ENCODE results near the gene GTF2H1. TPM values are rescaled to one million over a fixed set of nuclear protein-coding genes. Genes with fewer than 3 reads are reported as not detected.
"Not testable (repeated sequence)": the region's sequence is repeated elsewhere in the genome, so short reads cannot be mapped to it uniquely, and the experiment has no call there.

Gene GTF2H1
- total RNA-seq, 1 donor from 2014 or later, result 47.8 TPM

DNA sequence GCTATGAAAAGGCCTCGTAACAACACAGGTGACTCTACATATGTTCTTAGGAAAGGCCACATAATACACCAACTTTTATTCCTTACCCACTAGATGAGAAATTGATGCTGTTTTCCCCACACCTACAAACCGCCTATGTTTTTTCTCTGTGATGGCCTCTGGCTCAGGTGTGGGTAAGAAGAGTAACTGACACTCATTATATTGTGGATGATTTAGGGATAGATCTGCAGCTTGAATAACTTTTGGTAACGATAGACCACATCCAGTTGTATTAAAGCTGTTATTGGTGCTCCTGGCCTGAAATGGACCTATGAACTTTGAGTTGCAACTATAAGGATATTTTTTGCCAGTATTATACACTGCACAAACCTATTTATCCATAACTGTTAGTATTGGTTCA lies 75.6 kb downstream of the GTF2H1 start:
- peaks cover 11% of the 10 kb centered on the region for H3K4me1 Mint-ChIP-seq (ENCODE audit: low read depth, unreplicated experiment)
- FAIRE-seq, result no peak
- Histone ChIP-seq H4K20me1 (ENCODE audit: insufficient read depth, low read length) (peaks cover 59% of the 10 kb centered on the region), H3K4me1 (ENCODE audit: insufficient read depth, low read length) (peaks cover 10% of the 10 kb centered on the region), H3K27me3 (ENCODE audit: insufficient read depth, low read length) (no peaks in the 10 kb centered on the region), H3K79me2 (ENCODE audit: insufficient read depth, low read length) (peaks cover 63% of the 10 kb centered on the region), H2AFZ (ENCODE audit: low read depth, low read length) (no peak overlapping the region), H3K36me3 (ENCODE audit: insufficient read depth, low read length) (peaks cover 45% of the 10 kb centered on the region), H3K9ac (ENCODE audit: low read length) (no peak overlapping the region), H3K4me2 (ENCODE audit: low read length) (no peak overlapping the region), H3K9me3 (ENCODE audit: insufficient read depth, low read depth, low read length) (no peaks in the 10 kb centered on the region), H3K27ac (ENCODE audit: low read depth, low read length) (no peak overlapping the region), H3K4me3 (ENCODE audit: insufficient read depth, low read depth, low read length) (no peak overlapping the region)
- TF ChIP-seq EZH2 (IDR thresholded peaks at IDR 0.05; ENCODE audit: insufficient read depth, low read length), result no peak
- TF ChIP-seq, protein P1, sequence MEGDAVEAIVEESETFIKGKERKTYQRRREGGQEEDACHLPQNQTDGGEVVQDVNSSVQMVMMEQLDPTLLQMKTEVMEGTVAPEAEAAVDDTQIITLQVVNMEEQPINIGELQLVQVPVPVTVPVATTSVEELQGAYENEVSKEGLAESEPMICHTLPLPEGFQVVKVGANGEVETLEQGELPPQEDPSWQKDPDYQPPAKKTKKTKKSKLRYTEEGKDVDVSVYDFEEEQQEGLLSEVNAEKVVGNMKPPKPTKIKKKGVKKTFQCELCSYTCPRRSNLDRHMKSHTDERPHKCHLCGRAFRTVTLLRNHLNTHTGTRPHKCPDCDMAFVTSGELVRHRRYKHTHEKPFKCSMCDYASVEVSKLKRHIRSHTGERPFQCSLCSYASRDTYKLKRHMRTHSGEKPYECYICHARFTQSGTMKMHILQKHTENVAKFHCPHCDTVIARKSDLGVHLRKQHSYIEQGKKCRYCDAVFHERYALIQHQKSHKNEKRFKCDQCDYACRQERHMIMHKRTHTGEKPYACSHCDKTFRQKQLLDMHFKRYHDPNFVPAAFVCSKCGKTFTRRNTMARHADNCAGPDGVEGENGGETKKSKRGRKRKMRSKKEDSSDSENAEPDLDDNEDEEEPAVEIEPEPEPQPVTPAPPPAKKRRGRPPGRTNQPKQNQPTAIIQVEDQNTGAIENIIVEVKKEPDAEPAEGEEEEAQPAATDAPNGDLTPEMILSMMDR (IDR thresholded peaks at IDR 0.05; ENCODE audit: insufficient read depth, low read depth, low read length), result no peak
- DNase-seq (ENCODE audit: low read depth), result no peak
- H3K27me3 Mint-ChIP-seq (ENCODE audit: low read depth, unreplicated experiment), result no peaks in the 10 kb centered on the region
- H3K9me3 Mint-ChIP-seq (ENCODE audit: unreplicated experiment), result no peaks in the 10 kb centered on the region
- peaks cover 20% of the 10 kb centered on the region for H3K36me3 Mint-ChIP-seq (ENCODE audit: low read depth, unreplicated experiment)
- H3K27ac Mint-ChIP-seq (ENCODE audit: unreplicated experiment), result no peak overlapping the region
- peak overlapping the region; percentile 97 for H3K4me3 Mint-ChIP-seq (ENCODE audit: unreplicated experiment)

DNA sequence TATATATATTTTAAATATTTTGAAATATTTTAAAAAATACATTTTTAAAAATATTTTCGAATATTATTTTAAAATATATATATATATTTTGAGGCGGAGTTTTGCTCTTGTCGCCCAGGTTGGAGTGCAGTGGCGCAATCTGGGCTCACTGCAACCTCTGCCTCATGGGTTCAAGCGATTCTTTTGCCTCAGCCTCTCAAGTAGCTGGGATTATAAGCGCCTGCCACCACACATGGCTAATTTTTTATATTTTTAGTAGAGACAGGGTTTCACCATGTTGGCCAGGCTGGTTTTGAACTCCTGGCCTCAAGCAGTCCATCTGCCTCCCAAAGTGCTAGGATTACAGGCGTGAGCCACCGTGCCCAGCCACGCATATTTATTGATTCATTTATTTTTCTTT lies 78.7 kb downstream of the GTF2H1 start:
- H3K27ac ChIP-seq (ENCODE audit: low read depth, low read length); H3K4me1 Mint-ChIP-seq (ENCODE audit: low read depth, unreplicated experiment); H3K9ac ChIP-seq (ENCODE audit: low read length); FAIRE-seq; H3K4me2 ChIP-seq (ENCODE audit: low read length); H3K27me3 Mint-ChIP-seq (ENCODE audit: low read depth, unreplicated experiment); H2AFZ ChIP-seq (ENCODE audit: low read depth, low read length); H3K4me3 Mint-ChIP-seq (ENCODE audit: unreplicated experiment); H3K27ac Mint-ChIP-seq (ENCODE audit: unreplicated experiment); H3K27me3 ChIP-seq (ENCODE audit: insufficient read depth, low read length); DNase-seq (ENCODE audit: low read depth); H3K9me3 Mint-ChIP-seq (ENCODE audit: unreplicated experiment); H3K9me3 ChIP-seq (ENCODE audit: insufficient read depth, low read depth, low read length); H3K4me3 ChIP-seq (ENCODE audit: insufficient read depth, low read depth, low read length); H3K4me1 ChIP-seq (ENCODE audit: insufficient read depth, low read length): not testable (repeated sequence)
- peaks cover 19% of the 10 kb centered on the region for H3K36me3 Mint-ChIP-seq (ENCODE audit: low read depth, unreplicated experiment)
- Histone ChIP-seq H3K79me2 (ENCODE audit: insufficient read depth, low read length) (peaks cover 50% of the 10 kb centered on the region), H4K20me1 (ENCODE audit: insufficient read depth, low read length) (peaks cover 57% of the 10 kb centered on the region), H3K36me3 (ENCODE audit: insufficient read depth, low read length) (peaks cover 69% of the 10 kb centered on the region)

DNA sequence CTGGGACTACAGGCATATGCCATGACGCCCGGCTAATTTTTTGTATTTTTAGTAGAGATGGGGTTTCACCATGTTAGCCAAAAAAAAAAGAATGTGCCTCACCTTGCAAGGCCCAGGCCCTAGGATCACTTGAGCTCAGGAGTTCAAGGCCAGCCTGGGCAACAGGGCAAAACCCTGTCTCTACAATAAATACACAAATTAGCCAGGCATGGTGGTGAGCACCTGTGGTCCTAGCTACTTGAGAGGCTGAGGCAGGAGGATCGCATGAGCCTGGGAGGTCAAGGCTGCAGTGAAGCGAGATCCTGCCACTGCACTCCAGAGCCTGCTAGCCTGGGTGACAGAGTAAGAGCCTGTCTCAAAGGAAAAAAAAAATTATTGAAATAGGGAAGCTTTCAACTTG lies 81.7 kb downstream of the GTF2H1 start:
- Histone ChIP-seq H2AFZ (ENCODE audit: low read depth, low read length) (no peak overlapping the region), H3K4me2 (ENCODE audit: low read length) (no peak overlapping the region), H3K27ac (ENCODE audit: low read depth, low read length) (no peak overlapping the region), H3K79me2 (ENCODE audit: insufficient read depth, low read length) (peaks cover 22% of the 10 kb centered on the region), H3K27me3 (ENCODE audit: insufficient read depth, low read length) (no peaks in the 10 kb centered on the region), H3K4me1 (ENCODE audit: insufficient read depth, low read length) (no peaks in the 10 kb centered on the region), H3K9me3 (ENCODE audit: insufficient read depth, low read depth, low read length) (no peaks in the 10 kb centered on the region), H4K20me1 (ENCODE audit: insufficient read depth, low read length) (peaks cover 33% of the 10 kb centered on the region), H3K36me3 (ENCODE audit: insufficient read depth, low read length) (peaks cover 70% of the 10 kb centered on the region), H3K4me3 (ENCODE audit: insufficient read depth, low read depth, low read length) (no peak overlapping the region), H3K9ac (ENCODE audit: low read length) (no peak overlapping the region)
- no peaks in the 10 kb centered on the region for H3K27me3 Mint-ChIP-seq (ENCODE audit: low read depth, unreplicated experiment)
- H3K4me1 Mint-ChIP-seq (ENCODE audit: low read depth, unreplicated experiment), result peaks cover 7% of the 10 kb centered on the region
- no peak for DNase-seq (ENCODE audit: low read depth)
- no peak overlapping the region for H3K4me3 Mint-ChIP-seq (ENCODE audit: unreplicated experiment)
- no peak for FAIRE-seq
- peaks cover 12% of the 10 kb centered on the region for H3K36me3 Mint-ChIP-seq (ENCODE audit: low read depth, unreplicated experiment)
- H3K27ac Mint-ChIP-seq (ENCODE audit: unreplicated experiment), result no peak overlapping the region
- TF ChIP-seq, protein P1 (IDR thresholded peaks at IDR 0.05; ENCODE audit: insufficient read depth, low read depth, low read length), result no peak
- TF ChIP-seq EZH2 (IDR thresholded peaks at IDR 0.05; ENCODE audit: insufficient read depth, low read length), result no peak
- H3K9me3 Mint-ChIP-seq (ENCODE audit: unreplicated experiment), result no peaks in the 10 kb centered on the region

GRCh38 chr11:18407400-18407799 lies 85.0 kb downstream of the GTF2H1 start:
- H3K27ac Mint-ChIP-seq (ENCODE audit: unreplicated experiment); H3K27me3 Mint-ChIP-seq (ENCODE audit: low read depth, unreplicated experiment); H3K9me3 Mint-ChIP-seq (ENCODE audit: unreplicated experiment); H3K9me3 ChIP-seq (ENCODE audit: insufficient read depth, low read depth, low read length); H3K27me3 ChIP-seq (ENCODE audit: insufficient read depth, low read length); H3K9ac ChIP-seq (ENCODE audit: low read length); H3K4me1 Mint-ChIP-seq (ENCODE audit: low read depth, unreplicated experiment); H3K4me1 ChIP-seq (ENCODE audit: insufficient read depth, low read length); H2AFZ ChIP-seq (ENCODE audit: low read depth, low read length); H3K4me3 ChIP-seq (ENCODE audit: insufficient read depth, low read depth, low read length); H3K27ac ChIP-seq (ENCODE audit: low read depth, low read length); H3K4me3 Mint-ChIP-seq (ENCODE audit: unreplicated experiment); H3K36me3 Mint-ChIP-seq (ENCODE audit: low read depth, unreplicated experiment); H3K4me2 ChIP-seq (ENCODE audit: low read length); FAIRE-seq; H3K79me2 ChIP-seq (ENCODE audit: insufficient read depth, low read length): not testable (repeated sequence)
- DNase-seq (ENCODE audit: low read depth), result peak; percentile 32
- Histone ChIP-seq H4K20me1 (ENCODE audit: insufficient read depth, low read length) (peaks cover 10% of the 10 kb centered on the region), H3K36me3 (ENCODE audit: insufficient read depth, low read length) (peaks cover 47% of the 10 kb centered on the region)

All from astrocyte (in vitro differentiated cells and primary cell).